Glutamatergic neuron (in vitro differentiated cells): ENCODE measurements around the gene PLEKHM2. TPM values are rescaled to one million over a fixed set of nuclear protein-coding genes. Genes with fewer than 3 reads are reported as not detected.

Experiments used
- DNase-seq: peaks from one replicate; pipeline ENCODE4 v3.0.0; 2022
- H3K27ac Mint-ChIP-seq: one replicate; pipeline ENCODE4 v1.8.0; 2020; ENCODE audit warnings: mild to moderate bottlenecking, mixed read lengths, inconsistent platforms; ENCODE audit not compliant: unreplicated experiment
- H3K27me3 Mint-ChIP-seq: one replicate; pipeline ENCODE4 v1.8.0; 2020; ENCODE audit warnings: mild to moderate bottlenecking, moderate library complexity, mixed read lengths, inconsistent platforms; ENCODE audit not compliant: unreplicated experiment
- H3K36me3 Mint-ChIP-seq: one replicate; pipeline ENCODE4 v1.8.0; 2020; ENCODE audit warnings: mild to moderate bottlenecking, mixed read lengths, inconsistent platforms; ENCODE audit not compliant: unreplicated experiment
- H3K4me1 Mint-ChIP-seq: one replicate; pipeline ENCODE4 v1.8.0; 2020; ENCODE audit warnings: mild to moderate bottlenecking, low read depth, mixed read lengths, inconsistent platforms; ENCODE audit not compliant: unreplicated experiment
- H3K4me3 Mint-ChIP-seq: one replicate; pipeline ENCODE4 v1.8.0; 2020; ENCODE audit warnings: mild to moderate bottlenecking, mixed read lengths, inconsistent platforms; ENCODE audit not compliant: unreplicated experiment
- H3K9me3 Mint-ChIP-seq: one replicate; pipeline ENCODE4 v1.8.0; 2020; ENCODE audit warnings: mild to moderate bottlenecking, moderate library complexity, mixed read lengths, inconsistent platforms; ENCODE audit not compliant: unreplicated experiment
- CTCF ChIP-seq: fragments of 200-600 bp; sonication (generic); IDR thresholded peaks from one replicate; pipeline ENCODE4 v1.5.0; 2021; ENCODE audit not compliant: partially characterized antibody, unreplicated experiment
- total RNA-seq: library from RNA; stranded (reverse); fragmentation: NEBNext Ultra II Directional; extraction: Animal tissue kit (Norgen Biotek cat#: 25700); gene quantifications from one replicate; pipeline ENCODE4 v1.2.1, GENCODE V29; 2021; ENCODE audit not compliant: unreplicated experiment

Gene PLEKHM2
- total RNA-seq, 1 donor from 2014 or later = 66.9 TPM

DNA sequence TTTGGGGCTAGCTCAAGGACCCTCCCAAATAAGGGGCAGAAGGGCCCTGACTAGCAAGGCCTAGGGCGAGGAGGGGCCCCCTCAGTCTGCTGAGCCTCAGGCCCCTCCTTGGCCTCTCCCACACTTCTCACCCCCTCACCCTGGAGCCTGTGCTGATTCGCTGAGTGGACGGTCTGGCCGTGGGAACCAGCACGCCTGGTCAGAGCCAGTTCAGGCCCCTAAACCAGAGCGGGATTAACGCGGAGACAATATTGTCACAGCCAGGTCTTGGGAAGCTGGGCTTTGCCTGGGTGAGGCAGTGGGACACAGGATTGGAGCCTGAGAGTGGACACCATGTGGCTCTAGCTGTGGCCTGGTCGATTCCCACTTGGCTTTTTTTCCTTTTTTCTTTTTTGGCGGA lies 69.7 kb downstream of the PLEKHM2 start:
- H3K36me3 Mint-ChIP-seq = no peaks in the 10 kb centered on the region
- H3K27ac Mint-ChIP-seq = no peak overlapping the region
- H3K9me3 Mint-ChIP-seq = no peaks in the 10 kb centered on the region
- peaks cover 8% of the 10 kb centered on the region for H3K27me3 Mint-ChIP-seq
- no peak for DNase-seq
- peaks cover 9% of the 10 kb centered on the region for H3K4me1 Mint-ChIP-seq
- no peak for TF ChIP-seq CTCF
- H3K4me3 Mint-ChIP-seq = no peak overlapping the region

DNA sequence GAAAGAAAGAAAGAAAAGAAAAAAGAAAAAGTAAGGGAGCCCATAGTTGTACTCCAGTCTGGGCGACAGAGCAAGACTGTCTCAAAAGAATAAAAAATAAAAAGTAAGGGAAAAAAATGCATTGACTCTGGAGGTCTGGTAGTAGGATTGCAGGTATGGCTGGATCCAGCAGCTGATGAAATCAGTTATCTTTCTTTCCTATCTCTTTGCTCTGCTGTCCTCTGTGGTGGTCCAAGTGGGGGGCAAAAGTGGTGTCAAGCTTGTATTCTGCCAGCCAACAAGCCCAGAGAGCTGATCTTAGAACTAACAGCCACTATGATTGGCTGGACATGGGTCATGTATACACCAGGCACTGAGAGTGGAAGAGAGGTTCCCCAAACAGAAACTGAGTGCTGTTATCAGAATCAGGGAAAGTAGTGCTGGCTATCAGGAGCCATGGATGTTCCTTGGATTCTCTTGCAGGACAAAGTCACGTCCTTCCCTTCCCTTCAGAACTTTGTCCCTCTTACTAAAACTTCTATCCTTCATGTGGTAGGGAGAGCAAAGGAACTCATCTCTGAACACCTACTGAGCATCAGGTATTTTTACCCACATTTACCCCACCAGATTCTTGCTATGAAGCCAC lies 71.0 kb downstream of the PLEKHM2 start:
- H3K27ac Mint-ChIP-seq = no peak overlapping the region
- H3K36me3 Mint-ChIP-seq = no peaks in the 10 kb centered on the region
- no peaks in the 10 kb centered on the region for H3K9me3 Mint-ChIP-seq
- no peak for DNase-seq
- no peak for TF ChIP-seq CTCF
- H3K4me1 Mint-ChIP-seq = peaks cover 9% of the 10 kb centered on the region
- H3K4me3 Mint-ChIP-seq = no peak overlapping the region
- peaks cover 9% of the 10 kb centered on the region for H3K27me3 Mint-ChIP-seq

- H3K27me3 Mint-ChIP-seq = peaks cover 8% of the 10 kb centered on the region
- H3K27ac Mint-ChIP-seq = no peak overlapping the region
- TF ChIP-seq CTCF = no peak
- no peak for DNase-seq
- H3K4me1 Mint-ChIP-seq = peaks cover 10% of the 10 kb centered on the region
- H3K9me3 Mint-ChIP-seq = no peaks in the 10 kb centered on the region
- H3K36me3 Mint-ChIP-seq = no peaks in the 10 kb centered on the region
- H3K4me3 Mint-ChIP-seq = no peak overlapping the region
Observed at GRCh38 chr1:15755646-15756040, 71.5 kb downstream of the PLEKHM2 start.

GRCh38 chr1:15756143-15757015 lies 72.3 kb downstream of the PLEKHM2 start:
- H3K4me3 Mint-ChIP-seq = no peak overlapping the region
- H3K36me3 Mint-ChIP-seq = no peaks in the 10 kb centered on the region
- no peaks in the 10 kb centered on the region for H3K9me3 Mint-ChIP-seq
- no peak overlapping the region for H3K27ac Mint-ChIP-seq
- H3K4me1 Mint-ChIP-seq = peaks cover 12% of the 10 kb centered on the region
- H3K27me3 Mint-ChIP-seq = peaks cover 8% of the 10 kb centered on the region
- no peak for TF ChIP-seq CTCF
- no peak for DNase-seq

GRCh38 chr1:15757016-15757543 lies 73.0 kb downstream of the PLEKHM2 start:
- peaks cover 6% of the 10 kb centered on the region for H3K27me3 Mint-ChIP-seq
- DNase-seq = no peak
- H3K27ac Mint-ChIP-seq = no peak overlapping the region
- no peak for TF ChIP-seq CTCF
- peaks cover 12% of the 10 kb centered on the region for H3K4me1 Mint-ChIP-seq
- H3K9me3 Mint-ChIP-seq = peaks cover 2% of the 10 kb centered on the region
- H3K4me3 Mint-ChIP-seq = peak overlapping the region; percentile 61
- no peaks in the 10 kb centered on the region for H3K36me3 Mint-ChIP-seq
